IMR-90 (cell line): ENCODE results near the gene SMIM24. TPM values are rescaled to one million over a fixed set of nuclear protein-coding genes. Genes with fewer than 3 reads are reported as not detected.
A peak's percentile ranks its signal among the peaks of the same experiment; 100 is the strongest.

Source experiments
- ATAC-seq: fragments of 200-7000 bp; cut with Tn5 transposase; 2 replicates; pipeline ENCODE4 v1.9.1; 2020; ENCODE audit warnings: low read depth, mild to moderate bottlenecking, moderate library complexity
- BruUV-seq: library from RNA; stranded (reverse); fragments of 400-500 nt; replicated peaks from 2 replicates; lab custom pipeline; 2021; lab: Mats Ljungman, UMichigan
- CTCF ChIA-PET: fragments of 300-600 bp; formaldehyde crosslinking; extraction: SDS; loops from one replicate; lab custom pipeline; 2021; ENCODE audit warnings: antibody characterized with exemption; lab: Yijun Ruan, JAX
- POLR2A ChIA-PET: fragments of 300-600 bp; sonication (Branson Sonifier 250); formaldehyde crosslinking; loops from one replicate; lab custom pipeline; 2022; ENCODE audit warnings: antibody characterized with exemption; ENCODE audit not compliant: unreplicated experiment; lab: Charles Lee
- DNase-seq: peaks from one replicate; pipeline ENCODE4 v3.0.0; 2013
- H2AFZ ChIP-seq: replicated peaks from 2 replicates; pipeline ENCODE3; 2013; ENCODE audit warnings: low read length, mild to moderate bottlenecking; ENCODE audit not compliant: poor library complexity
- H2AK5ac ChIP-seq: 2 replicates; pipeline ENCODE4 v1.6.1; 2013; ENCODE audit warnings: low read depth, low read length, inconsistent platforms
- H2AK9ac ChIP-seq: replicated peaks from 2 replicates; pipeline ENCODE3; 2013; ENCODE audit warnings: mild to moderate bottlenecking, low read depth, low read length, moderate library complexity; ENCODE audit not compliant: poor library complexity
- H2BK120ac ChIP-seq: 2 replicates; pipeline ENCODE4 v1.6.1; 2013; ENCODE audit warnings: low read depth, low read length, inconsistent platforms
- H2BK15ac ChIP-seq: 3 replicates; pipeline ENCODE4 v1.6.1; 2013; ENCODE audit warnings: low read depth, low read length, inconsistent platforms
- H2BK20ac ChIP-seq: 2 replicates; pipeline ENCODE4 v1.6.1; 2013; ENCODE audit warnings: low read depth, mild to moderate bottlenecking, inconsistent platforms, low read length, moderate library complexity
- H2BK5ac ChIP-seq: 2 replicates; pipeline ENCODE4 v1.6.1; 2013; ENCODE audit warnings: mild to moderate bottlenecking, low read depth, low read length, inconsistent platforms; ENCODE audit not compliant: poor library complexity, severe bottlenecking
- H3K14ac ChIP-seq: replicated peaks from 2 replicates; pipeline ENCODE4 v1.6.1; 2013; ENCODE audit warnings: low read depth, low read length, inconsistent platforms
- H3K18ac ChIP-seq: 2 replicates; pipeline ENCODE4 v1.6.1; 2013; ENCODE audit warnings: low read depth, low read length, control low read depth
- H3K23ac ChIP-seq: 2 replicates; pipeline ENCODE4 v1.6.1; 2013; ENCODE audit warnings: low read depth, low read length, inconsistent platforms
- H3K27ac ChIP-seq: 2 replicates; pipeline ENCODE4 v1.5.1; 2013; ENCODE audit warnings: mild to moderate bottlenecking, control low read depth, low read length; ENCODE audit not compliant: insufficient read depth
- H3K27me3 ChIP-seq: 2 replicates; pipeline ENCODE4 v1.6.1; 2013; ENCODE audit warnings: low read length; ENCODE audit not compliant: control insufficient read depth, insufficient read depth
- H3K36me3 ChIP-seq: 2 replicates; pipeline ENCODE4 v1.6.1; 2013; ENCODE audit warnings: low read length, mixed read lengths; ENCODE audit not compliant: control insufficient read depth, insufficient read depth
- H3K4ac ChIP-seq: 2 replicates; pipeline ENCODE4 v1.6.1; 2013; ENCODE audit warnings: low read depth, low read length, inconsistent platforms
- H3K4me1 ChIP-seq: 2 replicates; pipeline ENCODE4 v1.6.1; 2013; ENCODE audit warnings: low read length, mixed read lengths; ENCODE audit not compliant: control insufficient read depth, insufficient read depth
- H3K4me2 ChIP-seq: 2 replicates; pipeline ENCODE4 v1.6.1; 2013; ENCODE audit warnings: low read depth, mild to moderate bottlenecking, control low read depth, low read length, moderate library complexity
- H3K4me3 ChIP-seq: 2 replicates; pipeline ENCODE4 v1.5.1; 2013; ENCODE audit warnings: low read depth, mild to moderate bottlenecking, control low read depth, low read length, moderate library complexity; ENCODE audit not compliant: insufficient read depth
- H3K56ac ChIP-seq: 2 replicates; pipeline ENCODE4 v1.6.1; 2013; ENCODE audit warnings: low read length, inconsistent platforms; ENCODE audit not compliant: insufficient read depth; ENCODE audit errors: extremely low read depth
- H3K79me1 ChIP-seq, 2 experiments: 2 replicates each; pipeline ENCODE4 v1.6.1; 2013; ENCODE audit warnings: low read length in 2 of 2, inconsistent platforms in 1 of 2, low read depth in 1 of 2
- H3K9ac ChIP-seq: 2 replicates; pipeline ENCODE4 v1.6.1; 2013; ENCODE audit warnings: low read depth, low read length, control low read depth
- H3K9me1 ChIP-seq: 2 replicates; pipeline ENCODE4 v1.6.1; 2013; ENCODE audit warnings: low read length, inconsistent platforms; ENCODE audit not compliant: insufficient read depth
- H3K9me3 ChIP-seq: 2 replicates; pipeline ENCODE4 v1.6.1; 2013; ENCODE audit warnings: low read length; ENCODE audit not compliant: control insufficient read depth, insufficient read depth
- H4K20me1 ChIP-seq: 2 replicates; pipeline ENCODE4 v1.6.1; 2013; ENCODE audit warnings: low read length, inconsistent platforms; ENCODE audit not compliant: insufficient read depth
- H4K5ac ChIP-seq: 2 replicates; pipeline ENCODE4 v1.6.1; 2013; ENCODE audit warnings: mild to moderate bottlenecking, low read depth, low read length, control low read depth
- H4K8ac ChIP-seq, 2 experiments: 2 replicates each; pipeline ENCODE4 v1.6.1; 2013; ENCODE audit warnings: low read depth in 2 of 2, low read length in 2 of 2, control low read depth in 1 of 2, inconsistent platforms in 1 of 2
- H4K91ac ChIP-seq: 2 replicates; pipeline ENCODE4 v1.6.1; 2013; ENCODE audit warnings: low read depth, low read length, inconsistent platforms; ENCODE audit not compliant: insufficient read depth
- BHLHE40 ChIP-seq: fragments of 150-350 bp; IDR thresholded peaks from 2 replicates; pipeline ENCODE4 v1.6.1; 2016; ENCODE audit warnings: mild to moderate bottlenecking, low read depth, low read length
- CEBPB ChIP-seq: IDR thresholded peaks from 2 replicates; pipeline ENCODE4 v1.6.1; 2012; ENCODE audit warnings: low read depth, low read length, improper control_type of control experiment
- CHD1 ChIP-seq: IDR thresholded peaks from 2 replicates; pipeline ENCODE4 v1.6.1; 2012; ENCODE audit warnings: low read depth, low read length, improper control_type of control experiment
- ELK1 ChIP-seq: fragments of 150-350 bp; IDR thresholded peaks from 2 replicates; pipeline ENCODE4 v1.6.1; 2016; ENCODE audit warnings: low read depth, mild to moderate bottlenecking, low read length, moderate library complexity, borderline replicate concordance
- FOS ChIP-seq: fragments of 150-350 bp; IDR thresholded peaks from 2 replicates; pipeline ENCODE4 v1.6.1; 2016; ENCODE audit warnings: low read depth, low read length
- MAFK ChIP-seq: IDR thresholded peaks from 2 replicates; pipeline ENCODE4 v1.6.1; 2012; ENCODE audit warnings: low read depth, low read length, improper control_type of control experiment
- MAZ ChIP-seq: IDR thresholded peaks from 2 replicates; pipeline ENCODE4 v1.6.1; 2012; ENCODE audit warnings: low read depth, mild to moderate bottlenecking, low read length, improper control_type of control experiment, moderate library complexity, borderline replicate concordance
- MXI1 ChIP-seq: IDR thresholded peaks from 2 replicates; pipeline ENCODE4 v1.6.1; 2012; ENCODE audit warnings: low read depth, mild to moderate bottlenecking, low read length, moderate library complexity, borderline replicate concordance
- NFE2L2 ChIP-seq: fragments of 150-350 bp; IDR thresholded peaks from 2 replicates; pipeline ENCODE4 v1.6.1; 2016; ENCODE audit warnings: low read depth, mild to moderate bottlenecking, low read length
- POLR2A ChIP-seq: IDR thresholded peaks from 2 replicates; pipeline ENCODE4 v1.6.1; 2012; ENCODE audit warnings: mild to moderate bottlenecking, low read depth, low read length
- RAD21 ChIP-seq: IDR thresholded peaks from 2 replicates; pipeline ENCODE4 v1.6.1; 2012; ENCODE audit warnings: low read length, improper control_type of control experiment
- RCOR1 ChIP-seq: IDR thresholded peaks from 2 replicates; pipeline ENCODE4 v1.6.1; 2012; ENCODE audit warnings: mild to moderate bottlenecking, low read length, improper control_type of control experiment; ENCODE audit not compliant: insufficient replicate concordance
- RFX5 ChIP-seq: IDR thresholded peaks from 2 replicates; pipeline ENCODE4 v1.8.0; 2012; ENCODE audit warnings: low read depth, mild to moderate bottlenecking, low read length, moderate library complexity
- SMC3 ChIP-seq: fragments of 150-350 bp; IDR thresholded peaks from 2 replicates; pipeline ENCODE4 v1.6.1; 2016; ENCODE audit warnings: low read depth, mild to moderate bottlenecking, antibody characterized with exemption, low read length, moderate library complexity
- WGBS, 2 experiments: methylation state at CpG; one replicate each; pipeline versions ENCODE4 v1.1.5 to v1.1.7; 2013; ENCODE audit warnings: missing lambda C conversion rate in 2 of 2; ENCODE audit not compliant: insufficient read length in 1 of 2; ENCODE audit errors: extremely low coverage in 2 of 2; 5-methylcytosine and 5-hydroxymethylcytosine counted together
- dilution Hi-C: fragments of 300-500 bp; cut with HindIII; formaldehyde crosslinking; loops from one replicate; pipeline ENCODE4 v1.14.3; 2018; ENCODE audit warnings: low sequenced_read_pairs; ENCODE audit not compliant: unreplicated experiment
- in situ Hi-C: fragments of 300-500 bp; cut with MboI; formaldehyde crosslinking; loops from 3 replicates; pipeline ENCODE4 v1.14.3; 2019; ENCODE audit warnings: low sequenced_read_pairs, inconsistent platforms, mixed read lengths
- intact Hi-C: fragments of 100-400 bp; cut with micrococcal nuclease; formaldehyde crosslinking; loops from 2 replicates; pipeline ENCODE4 v1.10.0; 2022
- polyA plus RNA-seq, 3 experiments: library from polyadenylated mRNA; depleted of rRNA; stranded (reverse); fragments of >200 nt; gene quantifications; 2 replicates each; pipeline ENCODE4 v1.2.3, GENCODE V29; 2012; ENCODE audit warnings: low replicate concordance in 1 of 3
- total RNA-seq: library from RNA; depleted of rRNA; stranded (reverse); fragments of >200 nt; gene quantifications from 2 replicates; pipeline ENCODE4 v1.2.3, GENCODE V29; 2012
- TF ChIP-seq, protein P1 (sequence below): fragments of 150-350 bp; IDR thresholded peaks from 2 replicates; pipeline ENCODE4 v1.6.1; 2017; ENCODE audit warnings: mild to moderate bottlenecking, antibody characterized with exemption, low read length, low read depth
- TF ChIP-seq, protein P2 (sequence below): conservative IDR thresholded peaks from 2 replicates; pipeline ENCODE4 v1.5.1; 2012; ENCODE audit warnings: mild to moderate bottlenecking, low read depth, low read length, improper control_type of control experiment

SMIM24 gene
- total and polyA plus RNA-seq, 2 of the 4 experiments (the other 2 are of a cell fraction) = not detected

DNA sequence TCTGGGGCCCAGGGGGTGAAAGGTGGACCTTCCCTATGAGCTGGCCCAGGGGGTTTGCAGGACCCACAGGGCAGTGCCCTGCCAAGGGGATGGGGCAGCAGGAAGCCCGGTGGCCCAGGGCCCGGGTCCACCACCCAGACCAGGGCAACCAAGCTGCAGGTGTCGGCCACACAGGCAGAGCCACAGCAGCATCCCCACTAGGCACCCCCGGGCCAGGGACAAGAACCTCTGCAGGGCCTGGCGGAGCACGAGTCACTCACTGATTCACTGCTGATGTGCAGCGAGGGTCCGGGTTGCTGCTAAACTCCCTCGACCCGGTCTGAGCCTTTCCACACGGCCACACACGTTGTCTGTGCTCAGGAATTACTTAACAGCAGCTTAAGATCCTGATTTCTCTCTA is 34.6 kb upstream of the SMIM24 start:
- H3K27me3 ChIP-seq = no peaks in the 10 kb centered on the region
- no peak overlapping the region for H3K9ac ChIP-seq
- in situ Hi-C loops = no loop called here
- ChIA-PET CTCF (no interaction called here), POLR2A (no interaction called here)
- H3K9me1 ChIP-seq = peaks cover 19% of the 10 kb centered on the region; the same call in 1 of the 2 replicates
- H4K5ac ChIP-seq = no peak overlapping the region
- H2BK120ac ChIP-seq = no peak overlapping the region
- H2BK5ac ChIP-seq = no peak overlapping the region
- no peak for TF ChIP-seq POLR2A
- TF ChIP-seq MAFK = no peak
- TF ChIP-seq MAZ = no peak
- no peak for TF ChIP-seq ELK1
- no peak for TF ChIP-seq NFE2L2
- no peak for TF ChIP-seq CHD1
- no peak for TF ChIP-seq RFX5
- no peak for TF ChIP-seq CEBPB
- TF ChIP-seq SMC3 = no peak
- TF ChIP-seq, protein P1, sequence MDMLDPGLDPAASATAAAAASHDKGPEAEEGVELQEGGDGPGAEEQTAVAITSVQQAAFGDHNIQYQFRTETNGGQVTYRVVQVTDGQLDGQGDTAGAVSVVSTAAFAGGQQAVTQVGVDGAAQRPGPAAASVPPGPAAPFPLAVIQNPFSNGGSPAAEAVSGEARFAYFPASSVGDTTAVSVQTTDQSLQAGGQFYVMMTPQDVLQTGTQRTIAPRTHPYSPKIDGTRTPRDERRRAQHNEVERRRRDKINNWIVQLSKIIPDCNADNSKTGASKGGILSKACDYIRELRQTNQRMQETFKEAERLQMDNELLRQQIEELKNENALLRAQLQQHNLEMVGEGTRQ = no peak
- TF ChIP-seq FOS = no peak
- no peak for TF ChIP-seq RCOR1
- TF ChIP-seq, protein P2, sequence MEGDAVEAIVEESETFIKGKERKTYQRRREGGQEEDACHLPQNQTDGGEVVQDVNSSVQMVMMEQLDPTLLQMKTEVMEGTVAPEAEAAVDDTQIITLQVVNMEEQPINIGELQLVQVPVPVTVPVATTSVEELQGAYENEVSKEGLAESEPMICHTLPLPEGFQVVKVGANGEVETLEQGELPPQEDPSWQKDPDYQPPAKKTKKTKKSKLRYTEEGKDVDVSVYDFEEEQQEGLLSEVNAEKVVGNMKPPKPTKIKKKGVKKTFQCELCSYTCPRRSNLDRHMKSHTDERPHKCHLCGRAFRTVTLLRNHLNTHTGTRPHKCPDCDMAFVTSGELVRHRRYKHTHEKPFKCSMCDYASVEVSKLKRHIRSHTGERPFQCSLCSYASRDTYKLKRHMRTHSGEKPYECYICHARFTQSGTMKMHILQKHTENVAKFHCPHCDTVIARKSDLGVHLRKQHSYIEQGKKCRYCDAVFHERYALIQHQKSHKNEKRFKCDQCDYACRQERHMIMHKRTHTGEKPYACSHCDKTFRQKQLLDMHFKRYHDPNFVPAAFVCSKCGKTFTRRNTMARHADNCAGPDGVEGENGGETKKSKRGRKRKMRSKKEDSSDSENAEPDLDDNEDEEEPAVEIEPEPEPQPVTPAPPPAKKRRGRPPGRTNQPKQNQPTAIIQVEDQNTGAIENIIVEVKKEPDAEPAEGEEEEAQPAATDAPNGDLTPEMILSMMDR = no peak
- TF ChIP-seq RAD21 = no peak
- no peak for TF ChIP-seq MXI1
- no peak for TF ChIP-seq BHLHE40
- no TSS peak for BruUV-seq
- 34% methylated on average over 10 of the region's 12 CpGs; no CpG with 5 or more reads in 1 of the 2 experiments for WGBS, 2 experiments
- H3K4ac ChIP-seq = no peak overlapping the region
- H3K4me2 ChIP-seq = no peak overlapping the region
- peaks cover 13% of the 10 kb centered on the region for H3K4me1 ChIP-seq
- peak overlapping the region; percentile 5 for H2AK9ac ChIP-seq
- H3K27ac ChIP-seq = no peak overlapping the region
- no peak overlapping the region; the same call in 1 of the 2 replicates for H2AK5ac ChIP-seq
- no peak overlapping the region for H2AFZ ChIP-seq
- no peak overlapping the region for H3K14ac ChIP-seq
- no peak overlapping the region for H3K56ac ChIP-seq
- H3K79me1 ChIP-seq = peaks cover 7 to 95% of the 10 kb centered on the region in 2 experiments
- no peak overlapping the region for H3K18ac ChIP-seq
- peaks cover 13% of the 10 kb centered on the region for H3K36me3 ChIP-seq
- H4K8ac ChIP-seq = peak overlapping the region in 1 of 2 experiments; percentile 5; a peak in 1 of 4 replicates
- H4K91ac ChIP-seq = no peak overlapping the region
- peak; percentile 35 for ATAC-seq
- no peak overlapping the region for H3K23ac ChIP-seq
- no peaks in the 10 kb centered on the region for H3K9me3 ChIP-seq
- peaks cover 99% of the 10 kb centered on the region for H4K20me1 ChIP-seq
- dilution Hi-C loops = no loop called here
- H3K4me3 ChIP-seq = no peak overlapping the region
- DNase-seq = peak; percentile 56
- intact Hi-C loops = no loop called here
- no peak overlapping the region for H2BK20ac ChIP-seq
- no peak overlapping the region for H2BK15ac ChIP-seq
